GM23338 (cell line): ENCODE results near the gene ISLR2. TPM values are rescaled to one million over a fixed set of nuclear protein-coding genes. Genes with fewer than 3 reads are reported as not detected.

ENCODE experiments used
- ATAC-seq: fragments of 200-7000 bp; cut with Tn5 transposase; 3 replicates; pipeline ENCODE4 v1.9.1; 2020
- DNase-seq: peaks from one replicate; pipeline ENCODE4 v3.0.0-alpha.2; 2015; ENCODE audit warnings: low spot score
- H2AFZ ChIP-seq: fragments of 200-600 bp; sonication (generic); 2 replicates; pipeline ENCODE4 v1.8.0; 2016; ENCODE audit warnings: antibody characterized with exemption, mild to moderate bottlenecking, moderate library complexity
- H3F3A ChIP-seq: fragments of 200-600 bp; sonication (generic); replicated peaks from 2 replicates; pipeline ENCODE4 v1.8.0; 2017; ENCODE audit warnings: antibody characterized with exemption, mixed run types, low read depth
- H3K27ac ChIP-seq: fragments of 200-600 bp; sonication (generic); 2 replicates; pipeline ENCODE4 v1.6.1; 2016; ENCODE audit warnings: low read depth
- H3K27me3 ChIP-seq: fragments of 200-600 bp; sonication (generic); 2 replicates; pipeline ENCODE4 v1.8.0; 2016; ENCODE audit warnings: mild to moderate bottlenecking, mixed run types, moderate library complexity; ENCODE audit not compliant: insufficient read depth
- H3K36me3 ChIP-seq: fragments of 200-600 bp; sonication (generic); 2 replicates; pipeline ENCODE4 v1.8.0; 2016; ENCODE audit warnings: mild to moderate bottlenecking; ENCODE audit not compliant: insufficient read depth
- H3K4me1 ChIP-seq: fragments of 200-600 bp; sonication (generic); 2 replicates; pipeline ENCODE4 v1.8.0; 2016; ENCODE audit warnings: mild to moderate bottlenecking, moderate library complexity; ENCODE audit not compliant: insufficient read depth
- H3K4me2 ChIP-seq: fragments of 200-600 bp; sonication (generic); 2 replicates; pipeline ENCODE4 v1.7.1; 2017; ENCODE audit warnings: mixed run types
- H3K4me3 ChIP-seq: fragments of 200-600 bp; sonication (generic); 2 replicates; pipeline ENCODE4 v1.6.1; 2016; ENCODE audit warnings: mixed run types
- H3K79me2 ChIP-seq: fragments of 200-600 bp; sonication (generic); replicated peaks from 2 replicates; pipeline ENCODE4 v1.8.0; 2017; ENCODE audit warnings: mild to moderate bottlenecking; ENCODE audit not compliant: insufficient read depth
- H3K9me2 ChIP-seq: fragments of 200-600 bp; sonication (generic); 2 replicates; pipeline ENCODE4 v1.8.0; 2017; ENCODE audit not compliant: insufficient read depth
- H4K20me1 ChIP-seq: fragments of 200-600 bp; sonication (generic); replicated peaks from 2 replicates; pipeline ENCODE4 v1.8.0; 2017; ENCODE audit warnings: mild to moderate bottlenecking; ENCODE audit not compliant: insufficient read depth
- H3K27ac Mint-ChIP-seq: 2 replicates; pipeline ENCODE4 v1.8.0; 2020; ENCODE audit warnings: inconsistent platforms, mild to moderate bottlenecking, moderate library complexity, mixed read lengths
- H3K27me3 Mint-ChIP-seq: 3 replicates; pipeline ENCODE4 v1.8.0; 2022; ENCODE audit warnings: low read depth, mild to moderate bottlenecking, moderate library complexity, mixed read lengths, inconsistent platforms; ENCODE audit not compliant: insufficient read depth, poor library complexity
- H3K36me3 Mint-ChIP-seq: 3 replicates; pipeline ENCODE4 v1.8.0; 2021; ENCODE audit warnings: low read depth, mild to moderate bottlenecking, inconsistent platforms, moderate library complexity, mixed read lengths
- H3K4me1 Mint-ChIP-seq: 3 replicates; pipeline ENCODE4 v1.8.0; 2020; ENCODE audit warnings: mild to moderate bottlenecking, inconsistent platforms, mixed read lengths
- H3K4me3 Mint-ChIP-seq: 3 replicates; pipeline ENCODE4 v1.8.0; 2021; ENCODE audit warnings: moderate library complexity, mild to moderate bottlenecking, inconsistent platforms, mixed read lengths
- H3K9me3 Mint-ChIP-seq: 3 replicates; pipeline ENCODE4 v1.8.0; 2020; ENCODE audit warnings: moderate library complexity, mild to moderate bottlenecking, inconsistent platforms, mixed read lengths
- CREB1 ChIP-seq: fragments of 250-450 bp; sonication (Bioruptor Pico); IDR thresholded peaks from 2 replicates; pipeline ENCODE4 v1.5.0; 2020; ENCODE audit warnings: low read depth, mild to moderate bottlenecking, moderate library complexity
- CTCF ChIP-seq, 2 experiments: fragments of 200-600 bp in 1 of 2; sonication (generic) in 1 of 2; conservative IDR thresholded peaks; 2 replicates each; pipeline versions ENCODE4 v1.5.1 to v1.6.1; 2016 to 2017; ENCODE audit warnings: antibody characterized with exemption in 2 of 2, low read depth in 2 of 2, mild to moderate bottlenecking in 2 of 2, moderate library complexity in 1 of 2
- ETS1 ChIP-seq: IDR thresholded peaks from 2 replicates; pipeline ENCODE4 v1.6.1; 2016; ENCODE audit warnings: antibody characterized with exemption
- EZH2 ChIP-seq: fragments of 200-600 bp; sonication (generic); IDR thresholded peaks from one replicate; pipeline ENCODE4 v1.8.0; 2017; ENCODE audit warnings: antibody characterized with exemption, mild to moderate bottlenecking, low read depth; ENCODE audit not compliant: unreplicated experiment
- EZH2phosphoT487 ChIP-seq: fragments of 200-600 bp; sonication (generic); IDR thresholded peaks from one replicate; pipeline ENCODE4 v1.8.1; 2018; ENCODE audit warnings: antibody characterized with exemption; ENCODE audit not compliant: unreplicated experiment
- JUNB ChIP-seq: IDR thresholded peaks from one replicate; pipeline ENCODE4 v1.6.1; 2016; ENCODE audit warnings: antibody characterized with exemption; ENCODE audit not compliant: unreplicated experiment
- NANOG ChIP-seq: IDR thresholded peaks from 2 replicates; pipeline ENCODE4 v1.6.1; 2016; ENCODE audit warnings: antibody characterized with exemption, borderline replicate concordance
- POLR2AphosphoS5 ChIP-seq: IDR thresholded peaks from 2 replicates; pipeline ENCODE4 v1.6.1; 2016; ENCODE audit warnings: antibody characterized with exemption, low read depth
- REST ChIP-seq: IDR thresholded peaks from one replicate; pipeline ENCODE4 v1.6.1; 2018; ENCODE audit warnings: antibody characterized with exemption; ENCODE audit not compliant: unreplicated experiment
- STAT1 ChIP-seq: IDR thresholded peaks from one replicate; pipeline ENCODE4 v1.6.1; 2016; ENCODE audit warnings: antibody characterized with exemption; ENCODE audit not compliant: unreplicated experiment
- ZNF114 ChIP-seq: fragments of 250-450 bp; sonication (Bioruptor Pico); IDR thresholded peaks from 2 replicates; pipeline ENCODE4 v1.5.0; 2020; ENCODE audit warnings: mild to moderate bottlenecking, moderate library complexity
- ZNF331 ChIP-seq: fragments of 250-450 bp; sonication (Bioruptor Pico); IDR thresholded peaks from 2 replicates; pipeline ENCODE4 v1.5.0; 2020; ENCODE audit warnings: low read depth, mild to moderate bottlenecking, moderate library complexity
- ZNF462 ChIP-seq: fragments of 250-450 bp; sonication (Bioruptor Pico); IDR thresholded peaks from 2 replicates; pipeline ENCODE4 v1.5.0; 2020; ENCODE audit warnings: mild to moderate bottlenecking, moderate library complexity
- polyA plus RNA-seq: library from polyadenylated mRNA; unstranded; fragments of >200 nt; fragmentation: Nextera tagmentation; extraction: Ambion mirVana; gene quantifications from 2 replicates; pipeline ENCODE4 v1.2.1, GENCODE V29; 2016
- total RNA-seq: library from RNA; depleted of rRNA; stranded (reverse); fragments of >200 nt; shearing (Covaris generic); gene quantifications from 2 replicates; pipeline ENCODE4 v1.2.3, GENCODE V29; 2014

ISLR2 gene
- total and polyA plus RNA-seq, 2 experiments from 2014 or later = 0.13 to 0.21 TPM

GRCh38 chr15:74122403-74123130 lies 7.8 kb upstream of the ISLR2 start:
- Histone ChIP-seq H3K79me2 (no peaks in the 10 kb centered on the region), H3K4me2 (peak overlapping the region; percentile 64), H3K36me3 (no peaks in the 10 kb centered on the region), H3K9me2 (no peaks in the 10 kb centered on the region), H4K20me1 (no peaks in the 10 kb centered on the region), H3K4me1 (peaks cover 25% of the 10 kb centered on the region), H3K27ac (no peak overlapping the region), H3K4me3 (no peak overlapping the region), H3K27me3 (peaks cover 38% of the 10 kb centered on the region), H2AFZ (peak overlapping the region; percentile 91), H3F3A (0 out of 2 replicates have a peak, but pooled peaks cover 4% of the 10 kb centered on the region)
- peaks cover 7% of the 10 kb centered on the region; the same call in 1 of the 3 replicates for H3K36me3 Mint-ChIP-seq
- peaks cover 38% of the 10 kb centered on the region for H3K4me1 Mint-ChIP-seq
- peaks cover 39% of the 10 kb centered on the region for H3K27me3 Mint-ChIP-seq
- no peak overlapping the region; the same call in 2 of the 3 replicates for H3K4me3 Mint-ChIP-seq
- no peak for ATAC-seq
- TF ChIP-seq ZNF114 (CRISPR knock-in tag) (no peak), NANOG (no peak), POLR2AphosphoS5 (no peak), CREB1 (CRISPR knock-in tag) (no peak), EZH2phosphoT487 (no peak), EZH2 (no peak), JUNB (no peak), STAT1 (no peak), ZNF331 (CRISPR knock-in tag) (no peak), ZNF462 (CRISPR knock-in tag) (no peak), REST (no peak), ETS1 (no peak), CTCF (conservative IDR thresholded peaks at IDR 0.05; ENCODE audit: low read depth in 2 of 2) (no peak)
- no peak for DNase-seq
- no peak overlapping the region for H3K27ac Mint-ChIP-seq
- H3K9me3 Mint-ChIP-seq = peaks cover 9% of the 10 kb centered on the region
